Neural cell (in vitro differentiated cells): ENCODE data around the gene CALHM1. TPM values are rescaled to one million over a fixed set of nuclear protein-coding genes. Genes with fewer than 3 reads are reported as not detected.

Experiments
- H2AFZ ChIP-seq: fragments of 200-600, 300-800 bp; sonication (generic), shearing (Covaris generic); 2 replicates; pipeline ENCODE4 v1.6.0; 2014; ENCODE audit warnings: low read depth, mild to moderate bottlenecking, antibody characterized with exemption, low read length, moderate library complexity
- H3F3A ChIP-seq: fragments of 200-600 bp; shearing (Covaris generic); 2 replicates; pipeline ENCODE4 v1.6.1; 2016; ENCODE audit warnings: mild to moderate bottlenecking, moderate library complexity, mixed read lengths, antibody characterized with exemption, low read length; ENCODE audit not compliant: insufficient read depth, poor library complexity, severe bottlenecking
- H3K27ac ChIP-seq: fragments of 200-600, 300-800 bp; sonication (generic), shearing (Covaris generic); 2 replicates; pipeline ENCODE4 v1.5.1; 2014; ENCODE audit warnings: mild to moderate bottlenecking, low read length, moderate library complexity
- H3K27me3 ChIP-seq: fragments of 300-800, 200-600 bp; sonication (generic), shearing (Covaris generic); 2 replicates; pipeline ENCODE4 v1.6.0; 2014; ENCODE audit warnings: mild to moderate bottlenecking, low read depth, low read length, moderate library complexity; ENCODE audit not compliant: insufficient read depth
- H3K36me3 ChIP-seq: fragments of 300-800, 200-600 bp; sonication (generic), shearing (Covaris generic); 2 replicates; pipeline ENCODE4 v1.5.1; 2014; ENCODE audit warnings: mild to moderate bottlenecking, antibody characterized with exemption, low read length, moderate library complexity; ENCODE audit not compliant: insufficient read depth
- H3K4me2 ChIP-seq: fragments of 300-800, 200-600 bp; sonication (generic), shearing (Covaris generic); 2 replicates; pipeline ENCODE4 v1.6.0; 2014; ENCODE audit warnings: mild to moderate bottlenecking, low read length
- H3K4me3 ChIP-seq: fragments of 300-800, 200-600 bp; sonication (generic), shearing (Covaris generic); 2 replicates; pipeline ENCODE4 v1.5.1; 2014; ENCODE audit warnings: mild to moderate bottlenecking, low read length, moderate library complexity
- H3K79me2 ChIP-seq: fragments of 200-600 bp; shearing (Covaris generic); replicated peaks from 2 replicates; pipeline ENCODE4 v1.6.0; 2014; ENCODE audit warnings: mild to moderate bottlenecking, low read length, moderate library complexity; ENCODE audit not compliant: insufficient read depth
- H3K9ac ChIP-seq: fragments of 300-800, 200-600 bp; sonication (generic), shearing (Covaris generic); 2 replicates; pipeline ENCODE4 v1.6.1; 2016; ENCODE audit warnings: mild to moderate bottlenecking, low read length, mixed read lengths
- H3K9me2 ChIP-seq: fragments of 200-600 bp; shearing (Covaris generic); 2 replicates; pipeline ENCODE4 v1.6.1; 2016; ENCODE audit warnings: mild to moderate bottlenecking, low read length, mixed read lengths; ENCODE audit not compliant: insufficient read depth
- H3K9me3 ChIP-seq: fragments of 200-600, 300-800 bp; sonication (generic), shearing (Covaris generic); 2 replicates; pipeline ENCODE4 v1.6.1; 2016; ENCODE audit warnings: mild to moderate bottlenecking, mixed run types, low read length, moderate library complexity, mixed read lengths
- H4K20me1 ChIP-seq: fragments of 200-600 bp; shearing (Covaris generic); 2 replicates; pipeline ENCODE4 v1.6.1; 2016; ENCODE audit warnings: mild to moderate bottlenecking, mixed run types; ENCODE audit not compliant: insufficient read depth
- EP300 ChIP-seq: fragments of 450-650 bp; conservative IDR thresholded peaks from 2 replicates; pipeline ENCODE4 v1.6.1; 2014; ENCODE audit warnings: antibody characterized with exemption, mild to moderate bottlenecking, moderate library complexity; ENCODE audit not compliant: poor library complexity, severe bottlenecking
- EZH2 ChIP-seq: fragments of 200-600, 300-800 bp; shearing (Covaris generic), sonication (generic); IDR thresholded peaks from 2 replicates; pipeline ENCODE4 v1.6.1; 2014; ENCODE audit warnings: antibody characterized with exemption, low read length, borderline replicate concordance, mild to moderate bottlenecking; ENCODE audit not compliant: insufficient read depth, poor library complexity, severe bottlenecking
- MXI1 ChIP-seq: fragments of 450-650 bp; conservative IDR thresholded peaks from 2 replicates; pipeline ENCODE4 v1.6.1; 2014; ENCODE audit warnings: antibody characterized with exemption, mild to moderate bottlenecking; ENCODE audit not compliant: poor library complexity, severe bottlenecking
- POLR2AphosphoS5 ChIP-seq: IDR thresholded peaks from 2 replicates; pipeline ENCODE4 v1.6.1; 2012
- RAD21 ChIP-seq: fragments of 450-650 bp; conservative IDR thresholded peaks from 2 replicates; pipeline ENCODE4 v1.6.1; 2014; ENCODE audit warnings: antibody characterized with exemption, mild to moderate bottlenecking, moderate library complexity
- SMC3 ChIP-seq: fragments of 450-650 bp; conservative IDR thresholded peaks from 2 replicates; pipeline ENCODE4 v1.6.1; 2014; ENCODE audit warnings: antibody characterized with exemption, mild to moderate bottlenecking, moderate library complexity; ENCODE audit not compliant: poor library complexity
- TAF1 ChIP-seq: IDR thresholded peaks from 2 replicates; pipeline ENCODE4 v1.6.1; 2012; ENCODE audit warnings: low read depth
- polyA plus RNA-seq: library from polyadenylated mRNA; depleted of rRNA; stranded (reverse); fragments of >200 nt; gene quantifications from 2 replicates; pipeline ENCODE4 v1.2.3, GENCODE V29; 2014
- TF ChIP-seq, protein P1 (sequence below): fragments of 450-650 bp; IDR thresholded peaks from 2 replicates; pipeline ENCODE4 v1.5.1; 2014; ENCODE audit warnings: antibody characterized with exemption, mild to moderate bottlenecking, moderate library complexity; ENCODE audit not compliant: poor library complexity, severe bottlenecking
- TF ChIP-seq, protein P2 (sequence below): IDR thresholded peaks from 2 replicates; pipeline ENCODE4 v1.6.1; 2012; ENCODE audit warnings: borderline replicate concordance

Gene CALHM1
- polyA plus RNA-seq, 1 donor from 2014 or later: not detected

GRCh38 chr10:103481974-103482531, 23.4 kb upstream of the CALHM1 start:
- TF ChIP-seq, protein P1, sequence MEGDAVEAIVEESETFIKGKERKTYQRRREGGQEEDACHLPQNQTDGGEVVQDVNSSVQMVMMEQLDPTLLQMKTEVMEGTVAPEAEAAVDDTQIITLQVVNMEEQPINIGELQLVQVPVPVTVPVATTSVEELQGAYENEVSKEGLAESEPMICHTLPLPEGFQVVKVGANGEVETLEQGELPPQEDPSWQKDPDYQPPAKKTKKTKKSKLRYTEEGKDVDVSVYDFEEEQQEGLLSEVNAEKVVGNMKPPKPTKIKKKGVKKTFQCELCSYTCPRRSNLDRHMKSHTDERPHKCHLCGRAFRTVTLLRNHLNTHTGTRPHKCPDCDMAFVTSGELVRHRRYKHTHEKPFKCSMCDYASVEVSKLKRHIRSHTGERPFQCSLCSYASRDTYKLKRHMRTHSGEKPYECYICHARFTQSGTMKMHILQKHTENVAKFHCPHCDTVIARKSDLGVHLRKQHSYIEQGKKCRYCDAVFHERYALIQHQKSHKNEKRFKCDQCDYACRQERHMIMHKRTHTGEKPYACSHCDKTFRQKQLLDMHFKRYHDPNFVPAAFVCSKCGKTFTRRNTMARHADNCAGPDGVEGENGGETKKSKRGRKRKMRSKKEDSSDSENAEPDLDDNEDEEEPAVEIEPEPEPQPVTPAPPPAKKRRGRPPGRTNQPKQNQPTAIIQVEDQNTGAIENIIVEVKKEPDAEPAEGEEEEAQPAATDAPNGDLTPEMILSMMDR: peak; percentile 51
- peak; percentile 37 for TF ChIP-seq SMC3
- TF ChIP-seq MXI1: no peak

GRCh38 chr10:103480521-103480920, 21.8 kb upstream of the CALHM1 start:
- Histone ChIP-seq H2AFZ (no peak overlapping the region), H3K79me2 (no peaks in the 10 kb centered on the region), H3K27ac (no peak overlapping the region), H3K4me3 (no peak overlapping the region), H3K36me3 (no peaks in the 10 kb centered on the region), H3K4me2 (no peak overlapping the region), H3K9me2 (no peaks in the 10 kb centered on the region), H4K20me1 (no peaks in the 10 kb centered on the region), H3K9me3 (no peaks in the 10 kb centered on the region), H3F3A (no peaks in the 10 kb centered on the region), H3K9ac (no peak overlapping the region), H3K27me3 (no peaks in the 10 kb centered on the region)
- TF ChIP-seq, protein P1: no peak
- no peak for TF ChIP-seq SMC3
- no peak for TF ChIP-seq EZH2
- TF ChIP-seq, protein P2, sequence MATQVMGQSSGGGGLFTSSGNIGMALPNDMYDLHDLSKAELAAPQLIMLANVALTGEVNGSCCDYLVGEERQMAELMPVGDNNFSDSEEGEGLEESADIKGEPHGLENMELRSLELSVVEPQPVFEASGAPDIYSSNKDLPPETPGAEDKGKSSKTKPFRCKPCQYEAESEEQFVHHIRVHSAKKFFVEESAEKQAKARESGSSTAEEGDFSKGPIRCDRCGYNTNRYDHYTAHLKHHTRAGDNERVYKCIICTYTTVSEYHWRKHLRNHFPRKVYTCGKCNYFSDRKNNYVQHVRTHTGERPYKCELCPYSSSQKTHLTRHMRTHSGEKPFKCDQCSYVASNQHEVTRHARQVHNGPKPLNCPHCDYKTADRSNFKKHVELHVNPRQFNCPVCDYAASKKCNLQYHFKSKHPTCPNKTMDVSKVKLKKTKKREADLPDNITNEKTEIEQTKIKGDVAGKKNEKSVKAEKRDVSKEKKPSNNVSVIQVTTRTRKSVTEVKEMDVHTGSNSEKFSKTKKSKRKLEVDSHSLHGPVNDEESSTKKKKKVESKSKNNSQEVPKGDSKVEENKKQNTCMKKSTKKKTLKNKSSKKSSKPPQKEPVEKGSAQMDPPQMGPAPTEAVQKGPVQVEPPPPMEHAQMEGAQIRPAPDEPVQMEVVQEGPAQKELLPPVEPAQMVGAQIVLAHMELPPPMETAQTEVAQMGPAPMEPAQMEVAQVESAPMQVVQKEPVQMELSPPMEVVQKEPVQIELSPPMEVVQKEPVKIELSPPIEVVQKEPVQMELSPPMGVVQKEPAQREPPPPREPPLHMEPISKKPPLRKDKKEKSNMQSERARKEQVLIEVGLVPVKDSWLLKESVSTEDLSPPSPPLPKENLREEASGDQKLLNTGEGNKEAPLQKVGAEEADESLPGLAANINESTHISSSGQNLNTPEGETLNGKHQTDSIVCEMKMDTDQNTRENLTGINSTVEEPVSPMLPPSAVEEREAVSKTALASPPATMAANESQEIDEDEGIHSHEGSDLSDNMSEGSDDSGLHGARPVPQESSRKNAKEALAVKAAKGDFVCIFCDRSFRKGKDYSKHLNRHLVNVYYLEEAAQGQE: no peak
- TF ChIP-seq TAF1: no peak
- no peak for TF ChIP-seq MXI1
- no peak for TF ChIP-seq POLR2AphosphoS5
- TF ChIP-seq RAD21: no peak
- TF ChIP-seq EP300: no peak

More at GRCh38 chr10:103481974-103482531, 23.4 kb upstream of the CALHM1 start:
- H3K36me3 ChIP-seq: no peaks in the 10 kb centered on the region
- no peaks in the 10 kb centered on the region for H3K9me2 ChIP-seq
- no peaks in the 10 kb centered on the region for H3K79me2 ChIP-seq
- no peak overlapping the region for H2AFZ ChIP-seq
- no peaks in the 10 kb centered on the region for H4K20me1 ChIP-seq
- H3F3A ChIP-seq: no peaks in the 10 kb centered on the region
- H3K4me3 ChIP-seq: no peak overlapping the region
- no peaks in the 10 kb centered on the region for H3K27me3 ChIP-seq
- no peak overlapping the region for H3K4me2 ChIP-seq
- no peak overlapping the region for H3K27ac ChIP-seq
- H3K9ac ChIP-seq: no peak overlapping the region
- H3K9me3 ChIP-seq: no peaks in the 10 kb centered on the region
